HG03039 (cell line): ENCODE results near the gene ZKSCAN8.

ENCODE experiments used
- ATAC-seq: cut with Tn5 transposase; IDR thresholded peaks from one replicate; pipeline ENCODE4 v1.9.1; 2021; ENCODE audit warnings: mild to moderate bottlenecking, moderate library complexity; ENCODE audit not compliant: unreplicated experiment

ZKSCAN8 gene

GRCh38 chr6:28203201-28203600, 61.5 kb downstream of the ZKSCAN8 start:
- ATAC-seq, result no peak

GRCh38 chr6:28205879-28206278, 64.2 kb downstream of the ZKSCAN8 start:
- ATAC-seq, result no peak

DNA sequence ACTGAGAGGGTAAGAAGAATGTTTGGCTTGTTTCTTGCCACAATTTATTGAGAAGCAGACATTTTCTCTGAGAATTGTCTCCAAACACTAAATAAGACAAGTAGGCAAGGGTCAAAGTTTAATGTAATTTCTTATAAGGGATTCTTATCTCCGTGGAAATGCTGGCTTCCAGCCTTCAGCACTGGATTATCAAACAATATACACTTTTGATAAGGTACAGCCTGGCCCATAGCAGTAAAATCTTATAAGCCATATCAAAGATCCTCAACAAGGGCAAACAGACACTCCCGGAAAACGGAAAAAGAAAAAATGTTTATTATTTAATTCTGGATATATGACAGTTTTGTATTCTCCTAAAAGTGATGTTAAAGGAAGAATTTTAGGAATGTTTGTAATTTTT, 64.8 kb downstream of the ZKSCAN8 start:
- no peak for ATAC-seq

DNA sequence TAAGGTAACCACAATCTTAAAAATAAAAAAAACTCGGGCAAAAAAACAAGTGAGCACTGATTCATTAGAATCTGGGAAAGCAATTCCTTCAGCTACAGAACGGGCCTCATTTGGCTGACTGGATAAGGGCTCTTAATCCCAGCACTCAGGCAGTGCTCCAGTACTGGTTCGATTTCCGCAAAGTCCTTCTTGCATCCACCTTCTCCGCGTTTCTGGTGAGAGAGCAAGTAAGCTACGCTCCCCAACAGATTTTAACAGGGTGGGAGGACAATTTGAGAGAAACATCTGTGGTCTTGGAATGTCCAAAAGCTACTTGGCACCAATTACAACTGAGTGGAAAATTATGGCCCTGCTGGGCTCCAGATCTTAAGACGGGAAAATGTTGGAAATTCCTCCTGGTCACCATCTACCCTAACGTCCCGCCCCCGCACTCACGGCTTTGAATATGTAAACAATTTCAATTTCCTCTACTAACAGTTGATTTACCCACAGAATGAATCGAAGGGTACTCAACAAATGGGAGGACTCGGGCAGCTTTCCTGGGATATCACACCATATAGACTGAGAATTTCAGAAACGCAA, 65.3 kb downstream of the ZKSCAN8 start:
- ATAC-seq, result no peak

GRCh38 chr6:28207510-28208110, 65.9 kb downstream of the ZKSCAN8 start:
- ATAC-seq, result no peak

DNA sequence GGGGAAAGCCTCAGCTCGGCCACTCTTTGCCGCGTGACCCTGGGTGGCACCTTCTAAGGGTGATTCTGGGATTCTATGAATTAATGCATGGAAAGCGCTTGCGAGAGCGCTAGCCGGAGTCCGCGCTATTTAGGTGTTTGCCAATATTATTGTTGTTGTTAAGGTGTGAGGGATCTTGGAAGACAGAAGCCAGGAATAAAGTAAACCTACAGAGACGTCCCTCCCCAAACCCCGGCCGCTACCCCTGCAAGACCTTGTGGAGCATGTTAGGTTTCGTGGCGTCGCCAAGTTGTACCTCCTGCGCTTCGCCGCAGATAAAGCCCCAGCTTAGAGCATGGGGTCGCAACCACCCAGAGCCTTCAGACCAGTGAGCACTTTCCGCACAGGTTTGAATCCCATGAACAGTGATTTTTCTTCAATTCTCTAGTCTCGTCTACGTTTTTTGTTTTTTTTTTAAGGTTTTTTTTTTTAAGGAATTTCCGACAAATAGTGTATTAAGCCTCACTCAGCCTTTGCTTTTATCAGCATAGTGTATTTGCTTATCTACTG, 66.5 kb downstream of the ZKSCAN8 start:
- ATAC-seq, result no peak
